Activated T-helper 1 cell treated with anti-CD3 and anti-CD28 coated beads, Interleukin-12 subunit alpha, Interleukin-12 subunit beta, Interleukin-2, Interleukin-4 antibody, amounts not matched to agents 30 ng/mL and 10 ng/mL and 1 ng/mL, durations not matched to agents 14 hours and 24 hours and 36 hours (primary cell): ENCODE measurements around the gene PLEKHG5. TPM values are rescaled to one million over a fixed set of nuclear protein-coding genes. Genes with fewer than 3 reads are reported as not detected.

Experiments
- DNase-seq: peaks from one replicate; pipeline ENCODE4 v3.0.0; 2021; ENCODE audit warnings: low spot score
- H3K27ac Mint-ChIP-seq: one replicate; pipeline ENCODE4 v1.8.0; 2021; ENCODE audit warnings: mild to moderate bottlenecking, mixed read lengths
- H3K27me3 Mint-ChIP-seq: one replicate; pipeline ENCODE4 v1.8.0; 2022; ENCODE audit warnings: mild to moderate bottlenecking, moderate library complexity, mixed read lengths; ENCODE audit not compliant: insufficient read depth
- H3K36me3 Mint-ChIP-seq: one replicate; pipeline ENCODE4 v1.8.0; 2021; ENCODE audit warnings: low read depth, mixed read lengths
- H3K4me1 Mint-ChIP-seq: one replicate; pipeline ENCODE4 v1.8.0; 2021; ENCODE audit warnings: low read depth, mixed read lengths
- H3K4me3 Mint-ChIP-seq: one replicate; pipeline ENCODE4 v1.8.0; 2021; ENCODE audit warnings: mild to moderate bottlenecking, moderate library complexity, mixed read lengths
- H3K9me3 Mint-ChIP-seq: one replicate; pipeline ENCODE4 v1.8.0; 2021; ENCODE audit warnings: mixed read lengths
- intact Hi-C: fragments of 100-400 bp; cut with micrococcal nuclease; formaldehyde crosslinking; loops from one replicate; pipeline ENCODE4 v1.15.1; 2024
- total RNA-seq: library from RNA; stranded (reverse); gene quantifications from 2 replicates; pipeline ENCODE4 v1.2.3, GENCODE V29; 2022

Gene PLEKHG5
- total RNA-seq, 1 donor from 2014 or later = 1.8 TPM

- no peaks in the 10 kb centered on the region for H3K4me1 Mint-ChIP-seq
- no peak for DNase-seq
- H3K27ac Mint-ChIP-seq = no peak overlapping the region
- H3K4me3 Mint-ChIP-seq = no peak overlapping the region
- no peaks in the 10 kb centered on the region for H3K36me3 Mint-ChIP-seq
- no peaks in the 10 kb centered on the region for H3K27me3 Mint-ChIP-seq
- intact Hi-C loops = no loop called here
- H3K9me3 Mint-ChIP-seq = no peaks in the 10 kb centered on the region
These were observed 16.0 kb upstream of the PLEKHG5 start for GRCh38 chr1:6507461-6507911.

GRCh38 chr1:6507037-6507428, 15.6 kb upstream of the PLEKHG5 start:
- intact Hi-C loops = no loop called here
- H3K36me3 Mint-ChIP-seq = no peaks in the 10 kb centered on the region
- H3K27ac Mint-ChIP-seq = no peak overlapping the region
- no peak overlapping the region for H3K4me3 Mint-ChIP-seq
- no peaks in the 10 kb centered on the region for H3K27me3 Mint-ChIP-seq
- no peaks in the 10 kb centered on the region for H3K4me1 Mint-ChIP-seq
- no peak for DNase-seq
- no peaks in the 10 kb centered on the region for H3K9me3 Mint-ChIP-seq

DNA sequence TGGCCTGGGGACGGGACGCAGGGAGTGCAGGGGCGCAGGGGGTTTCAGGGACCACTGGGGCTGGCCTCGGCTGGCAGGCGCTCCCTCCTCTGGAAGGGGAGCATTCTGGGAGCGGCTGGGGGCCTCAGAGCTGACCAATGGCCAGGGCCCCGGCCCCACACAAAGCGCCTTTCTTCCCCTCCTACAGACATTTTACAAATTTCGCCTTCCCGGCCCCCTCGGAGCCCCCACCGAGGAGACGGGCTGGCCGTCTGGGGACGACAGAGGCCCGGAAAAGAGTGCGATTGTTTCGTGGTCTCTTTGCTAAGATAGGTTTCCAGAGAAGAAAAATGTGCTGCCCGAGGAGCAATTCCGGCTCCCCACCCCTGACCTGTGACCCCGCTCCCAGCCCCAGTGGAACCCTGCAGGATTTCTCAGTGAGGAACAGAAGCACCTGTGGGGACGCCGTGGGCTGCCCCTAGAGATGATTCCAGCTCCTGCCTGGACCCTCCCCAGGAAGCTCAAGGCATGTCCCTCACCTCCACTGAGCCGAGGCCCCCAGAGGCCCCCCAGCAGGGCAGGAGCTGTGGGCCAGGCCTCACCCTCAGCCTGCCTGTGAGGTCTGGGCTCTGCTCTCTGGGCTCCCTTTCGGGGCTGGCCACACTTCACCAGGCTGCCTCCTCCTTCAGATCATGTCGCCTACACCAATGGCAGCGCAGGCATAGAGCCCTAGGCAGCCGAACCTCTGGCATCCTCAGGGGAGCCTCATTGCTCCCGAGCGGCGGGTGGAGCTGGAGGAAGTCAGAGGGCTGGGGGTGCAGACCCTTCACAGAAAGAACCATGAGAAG, 15.0 kb upstream of the PLEKHG5 start:
- H3K4me3 Mint-ChIP-seq = no peak overlapping the region
- H3K27me3 Mint-ChIP-seq = peaks cover 1% of the 10 kb centered on the region
- no peaks in the 10 kb centered on the region for H3K4me1 Mint-ChIP-seq
- no peaks in the 10 kb centered on the region for H3K36me3 Mint-ChIP-seq
- H3K27ac Mint-ChIP-seq = no peak overlapping the region
- DNase-seq = no peak
- H3K9me3 Mint-ChIP-seq = no peaks in the 10 kb centered on the region
- intact Hi-C loops = no loop called here

GRCh38 chr1:6505367-6506209, 14.1 kb upstream of the PLEKHG5 start:
- Mint-ChIP-seq H3K4me3 (no peak overlapping the region), H3K27ac (no peak overlapping the region), H3K4me1 (no peaks in the 10 kb centered on the region), H3K9me3 (no peaks in the 10 kb centered on the region), H3K27me3 (peaks cover 7% of the 10 kb centered on the region), H3K36me3 (no peaks in the 10 kb centered on the region)
- DNase-seq = no peak
- intact Hi-C loops = no loop called here

DNA sequence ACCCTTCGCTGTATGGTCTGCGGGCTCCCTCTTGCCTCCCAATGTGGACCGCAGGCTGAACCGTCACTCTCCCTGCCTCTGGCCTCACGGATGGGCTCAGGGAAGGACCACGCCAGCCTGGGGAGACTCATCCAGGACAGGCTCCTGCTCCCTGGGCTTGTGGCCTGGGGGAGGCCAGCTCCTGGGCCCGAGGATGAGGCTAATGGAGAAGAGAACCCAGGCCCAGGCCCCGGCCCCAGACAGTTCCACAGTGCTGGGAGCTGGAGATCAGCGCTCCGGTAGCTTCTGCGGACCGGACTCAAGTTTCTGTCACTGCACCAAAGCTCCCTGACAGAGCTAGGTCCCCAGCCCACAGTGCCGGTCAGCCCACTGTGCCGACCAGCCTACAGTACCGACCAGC, 13.4 kb upstream of the PLEKHG5 start:
- no peaks in the 10 kb centered on the region for H3K9me3 Mint-ChIP-seq
- H3K27ac Mint-ChIP-seq = no peak overlapping the region
- peaks cover 7% of the 10 kb centered on the region for H3K27me3 Mint-ChIP-seq
- intact Hi-C loops = no loop called here
- no peak overlapping the region for H3K4me3 Mint-ChIP-seq
- H3K36me3 Mint-ChIP-seq = no peaks in the 10 kb centered on the region
- no peak for DNase-seq
- no peaks in the 10 kb centered on the region for H3K4me1 Mint-ChIP-seq

- Mint-ChIP-seq H3K9me3 (no peaks in the 10 kb centered on the region), H3K4me1 (no peaks in the 10 kb centered on the region), H3K36me3 (no peaks in the 10 kb centered on the region), H3K4me3 (no peak overlapping the region), H3K27me3 (peaks cover 10% of the 10 kb centered on the region), H3K27ac (no peak overlapping the region)
- DNase-seq = no peak
- intact Hi-C loops = no loop called here
These were observed 12.6 kb upstream of the PLEKHG5 start for GRCh38 chr1:6503884-6504602.

- H3K27me3 Mint-ChIP-seq = peaks cover 19% of the 10 kb centered on the region
- intact Hi-C loops = no loop called here
These were observed 10.8 kb upstream of the PLEKHG5 start for GRCh38 chr1:6502000-6502891.

DNA sequence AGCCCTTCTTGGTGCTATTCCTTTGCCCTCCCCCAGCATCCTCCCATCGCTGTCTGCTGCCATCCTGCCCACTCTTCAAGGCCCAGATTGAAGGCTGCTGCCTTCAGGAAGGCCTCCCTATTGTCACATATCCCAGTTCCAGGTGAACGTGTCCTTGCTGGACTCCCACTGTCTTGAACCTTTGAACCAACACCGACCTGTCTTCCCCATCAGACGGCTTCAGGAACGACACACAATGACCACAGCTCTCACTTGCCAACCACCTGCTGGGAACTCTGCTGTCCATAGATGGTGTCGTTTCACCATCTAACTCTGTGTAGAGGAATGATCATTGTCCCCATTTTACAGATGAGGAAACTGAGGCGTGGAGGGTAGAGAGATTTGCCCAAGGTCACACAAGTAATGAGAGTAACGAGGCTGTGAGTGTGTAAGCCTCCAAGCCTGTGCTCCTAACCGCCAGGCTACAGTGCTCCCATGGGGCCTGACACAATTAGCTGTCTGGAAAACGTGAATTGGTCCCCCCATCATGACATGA, 9.9 kb upstream of the PLEKHG5 start:
- H3K4me3 Mint-ChIP-seq = no peak overlapping the region
- H3K27ac Mint-ChIP-seq = peak overlapping the region; percentile 26
- DNase-seq = no peak
- H3K9me3 Mint-ChIP-seq = no peaks in the 10 kb centered on the region
- peaks cover 25% of the 10 kb centered on the region for H3K27me3 Mint-ChIP-seq
- no peaks in the 10 kb centered on the region for H3K36me3 Mint-ChIP-seq
- intact Hi-C loops = no loop called here
- no peaks in the 10 kb centered on the region for H3K4me1 Mint-ChIP-seq

More at GRCh38 chr1:6502000-6502891, 10.8 kb upstream of the PLEKHG5 start:
- H3K9me3 Mint-ChIP-seq = no peaks in the 10 kb centered on the region
- no peaks in the 10 kb centered on the region for H3K4me1 Mint-ChIP-seq
- no peak for DNase-seq
- H3K36me3 Mint-ChIP-seq = no peaks in the 10 kb centered on the region
- no peak overlapping the region for H3K4me3 Mint-ChIP-seq
- no peak overlapping the region for H3K27ac Mint-ChIP-seq

- Mint-ChIP-seq H3K27ac (no peak overlapping the region), H3K4me1 (no peaks in the 10 kb centered on the region), H3K9me3 (no peaks in the 10 kb centered on the region), H3K27me3 (peaks cover 27% of the 10 kb centered on the region), H3K36me3 (no peaks in the 10 kb centered on the region), H3K4me3 (no peak overlapping the region)
- intact Hi-C loops = no loop called here
- DNase-seq = no peak
These were observed 9.2 kb upstream of the PLEKHG5 start for GRCh38 chr1:6500544-6501278.

DNA sequence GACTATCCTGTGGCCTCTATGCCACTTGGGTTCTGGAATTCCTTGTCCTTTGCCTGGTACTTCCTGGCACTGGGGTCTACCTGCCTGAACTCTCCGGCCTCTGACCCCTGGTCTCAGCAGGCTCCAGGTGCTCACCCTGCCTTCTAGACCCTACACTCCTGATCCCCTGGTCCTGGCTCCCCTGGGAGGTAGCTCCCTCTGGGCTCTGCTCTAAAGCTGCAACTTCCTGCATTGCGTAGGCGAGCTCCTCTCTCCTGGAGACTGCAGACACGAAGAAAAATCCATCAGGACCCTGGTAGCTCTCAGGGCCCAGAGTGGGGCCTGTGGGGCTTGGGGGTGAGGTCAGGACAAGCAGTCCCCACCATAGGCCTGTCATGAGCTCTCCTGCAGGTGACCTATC, 7.8 kb upstream of the PLEKHG5 start:
- H3K36me3 Mint-ChIP-seq = no peaks in the 10 kb centered on the region
- H3K4me3 Mint-ChIP-seq = no peak overlapping the region
- DNase-seq = no peak
- H3K4me1 Mint-ChIP-seq = no peaks in the 10 kb centered on the region
- no peak overlapping the region for H3K27ac Mint-ChIP-seq
- intact Hi-C loops = no loop called here
- H3K27me3 Mint-ChIP-seq = peaks cover 27% of the 10 kb centered on the region
- no peaks in the 10 kb centered on the region for H3K9me3 Mint-ChIP-seq

GRCh38 chr1:6498576-6499111, 7.2 kb upstream of the PLEKHG5 start:
- H3K27me3 Mint-ChIP-seq = peaks cover 27% of the 10 kb centered on the region
- no peak overlapping the region for H3K27ac Mint-ChIP-seq
- intact Hi-C loops = no loop called here
- DNase-seq = no peak
- H3K36me3 Mint-ChIP-seq = no peaks in the 10 kb centered on the region
- no peaks in the 10 kb centered on the region for H3K4me1 Mint-ChIP-seq
- H3K4me3 Mint-ChIP-seq = no peak overlapping the region
- H3K9me3 Mint-ChIP-seq = no peaks in the 10 kb centered on the region
